ENCODE results near the gene OVAAL. TPM values are rescaled to one million over a fixed set of nuclear protein-coding genes. Genes with fewer than 3 reads are reported as not detected.

OVAAL gene
- total RNA-seq, 2 donors from 2014 or later, result not detected

- H3K4me1 Mint-ChIP-seq, result peaks cover 2% of the 10 kb centered on the region
- Histone ChIP-seq H3K27me3 (ENCODE audit: control insufficient read depth, insufficient read depth, low read length, poor library complexity, severe bottlenecking) (no peaks in the 10 kb centered on the region), H3K9ac (ENCODE audit: extremely low read depth, low read length, poor library complexity, severe bottlenecking) (no peak overlapping the region), H3K9me3 (ENCODE audit: control insufficient read depth, low read length) (no peaks in the 10 kb centered on the region), H3K4me1 (ENCODE audit: control insufficient read depth, insufficient read depth, low read length) (no peaks in the 10 kb centered on the region), H3K36me3 (ENCODE audit: control insufficient read depth, insufficient read depth, low read length) (no peaks in the 10 kb centered on the region), H3K4me3 (ENCODE audit: low read length) (no peak overlapping the region), H3K27ac (ENCODE audit: low read depth, low read length) (no peak overlapping the region)
- no peak overlapping the region for H3K27ac Mint-ChIP-seq
- peaks cover 2% of the 10 kb centered on the region for H3K27me3 Mint-ChIP-seq (ENCODE audit: insufficient read depth)
- DNase-seq, result no peak
- no peaks in the 10 kb centered on the region for H3K36me3 Mint-ChIP-seq (ENCODE audit: low read depth)
- H3K9me3 Mint-ChIP-seq, result no peaks in the 10 kb centered on the region
- WGBS, 2 experiments (ENCODE audit: insufficient coverage in 1 of 2, insufficient read length in 1 of 2), result 92 to 93% methylated on average over 8 of the region's 8 CpGs
- H3K4me3 Mint-ChIP-seq, result no peak overlapping the region
- TF ChIP-seq CTCF (conservative IDR thresholded peaks at IDR 0.05), result no peak
Measured at GRCh38 chr1:180584869-180585268, 26.1 kb downstream of the OVAAL start.

GRCh38 chr1:180585994-180586359, 27.2 kb downstream of the OVAAL start:
- Mint-ChIP-seq H3K27ac (no peak overlapping the region), H3K9me3 (no peaks in the 10 kb centered on the region), H3K4me1 (peaks cover 2% of the 10 kb centered on the region), H3K27me3 (ENCODE audit: insufficient read depth) (peaks cover 2% of the 10 kb centered on the region), H3K36me3 (ENCODE audit: low read depth) (no peaks in the 10 kb centered on the region), H3K4me3 (no peak overlapping the region)
- Histone ChIP-seq H3K27me3 (ENCODE audit: control insufficient read depth, insufficient read depth, low read length, poor library complexity, severe bottlenecking) (no peaks in the 10 kb centered on the region), H3K4me3 (ENCODE audit: low read length) (no peak overlapping the region), H3K4me1 (ENCODE audit: control insufficient read depth, insufficient read depth, low read length) (no peaks in the 10 kb centered on the region), H3K27ac (ENCODE audit: low read depth, low read length) (no peak overlapping the region), H3K9me3 (ENCODE audit: control insufficient read depth, low read length) (no peaks in the 10 kb centered on the region), H3K36me3 (ENCODE audit: control insufficient read depth, insufficient read depth, low read length) (no peaks in the 10 kb centered on the region), H3K9ac (ENCODE audit: extremely low read depth, low read length, poor library complexity, severe bottlenecking) (no peak overlapping the region)
- 89 to 93% methylated on average over 3 to 4 of the region's 4 CpGs for WGBS, 2 experiments (ENCODE audit: insufficient coverage in 1 of 2, insufficient read length in 1 of 2)
- DNase-seq, result no peak
- no peak for TF ChIP-seq CTCF (conservative IDR thresholded peaks at IDR 0.05)

- no peak overlapping the region for H3K27ac ChIP-seq (ENCODE audit: low read depth, low read length)
- no peak for DNase-seq
- H3K9ac ChIP-seq (ENCODE audit: extremely low read depth, low read length, poor library complexity, severe bottlenecking), result no peak overlapping the region
- TF ChIP-seq CTCF (conservative IDR thresholded peaks at IDR 0.05), result no peak
- H3K4me3 ChIP-seq (ENCODE audit: low read length), result no peak overlapping the region
- no peaks in the 10 kb centered on the region for H3K36me3 Mint-ChIP-seq (ENCODE audit: low read depth)
- no peaks in the 10 kb centered on the region for H3K9me3 Mint-ChIP-seq
- peaks cover 2% of the 10 kb centered on the region for H3K27me3 Mint-ChIP-seq (ENCODE audit: insufficient read depth)
- H3K4me3 Mint-ChIP-seq, result no peak overlapping the region
- no peaks in the 10 kb centered on the region for H3K36me3 ChIP-seq (ENCODE audit: control insufficient read depth, insufficient read depth, low read length)
- H3K27me3 ChIP-seq (ENCODE audit: control insufficient read depth, insufficient read depth, low read length, poor library complexity, severe bottlenecking), result no peaks in the 10 kb centered on the region
- H3K9me3 ChIP-seq (ENCODE audit: control insufficient read depth, low read length), result no peaks in the 10 kb centered on the region
- H3K4me1 Mint-ChIP-seq, result peaks cover 2% of the 10 kb centered on the region
- H3K27ac Mint-ChIP-seq, result no peak overlapping the region
- WGBS, 2 experiments (ENCODE audit: insufficient coverage in 1 of 2, insufficient read length in 1 of 2), result 85 to 91% methylated on average over 1 of the region's 1 CpG
- H3K4me1 ChIP-seq (ENCODE audit: control insufficient read depth, insufficient read depth, low read length), result no peaks in the 10 kb centered on the region
Measured at GRCh38 chr1:180586671-180587155, 27.9 kb downstream of the OVAAL start.
